G401 (cell line): ENCODE data around the gene IDS. TPM values are rescaled to one million over a fixed set of nuclear protein-coding genes. Genes with fewer than 3 reads are reported as not detected.
A peak's percentile ranks its signal among the peaks of the same experiment; 100 is the strongest.
"Not testable (repeated sequence)": the region's sequence is repeated elsewhere in the genome, so short reads cannot be mapped to it uniquely, and the experiment has no call there.

Experiments
- DNase-seq: peaks from one replicate; pipeline ENCODE4 v3.0.0-alpha.2; 2015; ENCODE audit warnings: low spot score
- in situ Hi-C: cut with HindIII; loops from 2 replicates; pipeline ENCODE4 v1.10.0; 2016; ENCODE audit warnings: low sequenced_read_pairs, mixed read lengths
- total RNA-seq: library from RNA; depleted of rRNA; stranded (reverse); fragments of >200 nt; shearing (Covaris generic); gene quantifications from 2 replicates; pipeline ENCODE4 v1.2.3, GENCODE V29; 2014

IDS gene
- total RNA-seq, 1 experiment from 2014 or later, result 12.1 TPM

DNA sequence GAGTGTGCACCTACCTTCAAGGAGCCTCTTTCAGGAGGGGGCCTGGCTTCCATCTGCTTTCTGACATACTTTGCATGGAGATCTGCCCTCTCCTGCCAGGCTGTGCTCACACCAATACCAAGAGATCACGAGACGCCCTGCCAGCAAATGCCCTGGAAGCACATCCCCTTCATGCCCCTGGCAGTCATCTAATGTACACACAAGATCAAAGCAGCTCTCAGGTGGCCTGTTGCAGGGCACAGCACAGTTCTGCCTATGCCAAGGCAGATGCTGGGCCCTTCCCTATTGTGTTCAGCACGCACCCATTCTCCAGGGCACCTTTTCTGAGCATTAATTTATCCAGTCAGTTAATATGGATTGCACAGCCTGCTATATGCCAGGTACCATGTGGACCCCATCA lies 27.8 kb upstream of the IDS start:
- in situ Hi-C loops, DNase-seq: not testable (repeated sequence)

- DNase-seq, result no peak
- in situ Hi-C loops, result no loop called here
Measured at GRCh38 chrX:149531599-149531998, 26.5 kb upstream of the IDS start.

GRCh38 chrX:149528381-149528780 lies 23.3 kb upstream of the IDS start:
- no peak for DNase-seq
- in situ Hi-C loops, result no loop called here

- in situ Hi-C loops, result no loop called here
- DNase-seq, result peak; percentile 44
Measured at GRCh38 chrX:149527705-149528104, 22.6 kb upstream of the IDS start.

- DNase-seq, in situ Hi-C loops: not testable (repeated sequence)
Measured at GRCh38 chrX:149526318-149527033, 21.4 kb upstream of the IDS start.

GRCh38 chrX:149525903-149526302 lies 20.8 kb upstream of the IDS start:
- in situ Hi-C loops, DNase-seq: not testable (repeated sequence)

- in situ Hi-C loops, result not testable (repeated sequence)
- peak; percentile 32 for DNase-seq
Measured at GRCh38 chrX:149525389-149525788, 20.3 kb upstream of the IDS start.

DNA sequence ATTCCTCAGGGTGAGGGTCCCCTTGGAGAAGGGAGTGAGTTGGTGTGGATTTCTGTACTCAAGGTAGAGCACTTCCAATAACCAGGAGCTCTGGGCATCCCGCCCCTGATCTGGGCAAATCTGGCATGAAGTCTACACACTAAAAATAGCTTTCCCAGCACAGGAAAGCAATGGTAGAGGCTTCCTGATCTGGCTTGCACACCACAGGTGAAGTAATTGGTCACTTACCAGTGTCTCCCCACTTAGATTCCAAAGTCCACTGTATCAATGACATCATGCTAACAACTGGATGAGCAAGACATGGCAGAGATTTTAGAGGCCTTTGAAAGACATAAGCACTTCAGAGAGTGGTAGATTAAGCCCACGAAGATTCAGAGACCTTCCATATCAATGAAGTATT lies 17.8 kb upstream of the IDS start:
- in situ Hi-C loops, result no loop called here
- DNase-seq, result no peak

GRCh38 chrX:149521438-149521837 lies 16.3 kb upstream of the IDS start:
- in situ Hi-C loops, result no loop called here
- DNase-seq, result no peak

DNA sequence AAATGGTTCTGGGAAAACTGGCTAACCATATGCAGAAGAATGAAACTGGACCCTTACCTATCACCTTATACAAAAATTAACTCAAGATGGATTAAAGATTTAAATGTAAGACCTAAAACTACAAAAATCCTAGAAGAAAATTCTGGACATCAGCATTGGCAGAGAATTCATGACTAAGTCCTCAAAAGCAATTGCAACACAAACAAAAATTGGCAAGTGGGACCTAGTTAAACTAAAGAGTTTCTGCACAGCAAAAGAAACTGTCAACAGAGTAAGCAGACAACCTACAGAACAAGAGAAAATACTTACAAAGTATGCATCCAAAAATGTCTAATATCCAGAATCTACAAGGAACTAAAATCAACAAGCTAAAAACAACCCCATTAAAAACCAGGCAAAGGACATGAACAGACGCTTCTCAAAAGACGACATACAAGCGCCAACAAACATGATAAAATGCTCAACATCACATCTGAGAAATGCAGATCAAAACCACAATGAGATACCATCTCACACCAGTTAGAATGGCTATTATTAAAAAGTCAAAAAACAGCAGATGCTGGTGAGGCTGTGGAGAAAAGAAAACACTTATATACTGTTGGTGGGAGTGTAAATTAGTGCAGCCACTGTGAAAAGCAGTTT lies 15.7 kb upstream of the IDS start:
- DNase-seq, in situ Hi-C loops: not testable (repeated sequence)

DNA sequence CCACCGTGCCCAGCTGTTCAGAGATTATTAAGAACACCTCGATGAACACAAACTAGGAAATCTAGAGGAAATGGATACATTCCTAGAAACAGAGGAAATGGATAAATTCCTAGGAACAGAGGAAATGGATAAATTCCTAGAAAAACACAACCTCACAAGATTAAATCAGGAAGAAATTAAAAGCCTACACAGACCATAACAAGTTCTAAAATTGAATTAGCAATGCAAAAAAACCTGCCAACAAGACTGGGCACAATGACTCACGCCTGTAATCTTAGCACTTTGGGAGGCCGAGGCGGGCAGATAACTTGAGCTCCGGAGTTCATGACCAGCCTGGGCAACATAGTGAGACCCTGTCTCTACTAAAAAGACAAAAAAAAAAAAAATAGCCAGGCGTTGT lies 13.1 kb upstream of the IDS start:
- in situ Hi-C loops, result no loop called here
- no peak for DNase-seq

DNA sequence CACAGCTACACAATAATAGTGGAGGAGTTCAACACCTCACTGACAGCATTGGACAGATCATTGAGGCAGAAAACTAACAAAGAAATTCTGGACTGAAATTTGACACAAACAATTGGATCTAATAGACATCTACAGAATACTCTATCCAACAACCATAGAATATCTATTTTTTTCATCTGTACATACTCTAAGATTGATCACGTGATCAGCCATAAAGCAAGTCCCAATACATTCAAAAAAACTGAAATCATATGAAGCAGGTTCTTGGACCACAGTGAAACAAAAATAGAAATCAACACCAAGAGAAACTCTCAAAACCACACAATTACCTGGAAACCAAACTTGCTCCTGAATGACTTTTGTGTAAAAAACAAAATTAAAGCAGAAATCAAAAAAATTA lies 12.2 kb upstream of the IDS start:
- in situ Hi-C loops, result no loop called here
- no peak for DNase-seq

- in situ Hi-C loops, result no loop called here
- DNase-seq, result no peak
Measured at GRCh38 chrX:149516604-149517003, 11.5 kb upstream of the IDS start.

DNA sequence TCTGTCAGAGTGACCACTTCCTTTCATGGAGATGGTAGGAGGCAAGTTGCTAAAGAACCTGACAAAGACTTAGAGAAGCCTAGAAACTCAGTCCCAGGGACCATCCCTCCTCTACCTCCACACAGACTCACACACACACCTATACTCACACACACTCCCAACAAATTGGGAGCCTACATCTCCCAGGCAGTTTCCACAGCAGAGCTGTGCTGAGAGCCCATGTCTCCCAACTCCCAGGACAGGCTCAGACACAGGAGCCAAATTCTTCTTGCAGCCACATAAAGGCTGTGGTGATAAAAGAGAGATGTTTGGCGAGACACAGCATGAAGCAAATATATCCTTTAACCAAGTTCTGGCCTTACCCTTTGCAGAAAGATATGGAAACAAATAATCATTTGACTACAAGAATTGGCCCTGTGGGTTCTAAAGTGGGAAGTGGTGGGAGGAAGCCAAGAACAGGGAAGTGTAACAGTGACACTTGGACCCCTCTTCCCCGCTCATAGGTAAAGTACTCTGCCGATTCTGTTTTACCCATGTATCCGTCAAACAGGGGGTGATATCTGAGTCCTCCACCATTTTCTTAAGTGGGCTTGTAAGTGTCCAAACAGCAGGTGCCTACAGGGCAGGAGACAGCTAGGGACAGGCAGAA lies 11.0 kb upstream of the IDS start:
- in situ Hi-C loops, result no loop called here
- no peak for DNase-seq

DNA sequence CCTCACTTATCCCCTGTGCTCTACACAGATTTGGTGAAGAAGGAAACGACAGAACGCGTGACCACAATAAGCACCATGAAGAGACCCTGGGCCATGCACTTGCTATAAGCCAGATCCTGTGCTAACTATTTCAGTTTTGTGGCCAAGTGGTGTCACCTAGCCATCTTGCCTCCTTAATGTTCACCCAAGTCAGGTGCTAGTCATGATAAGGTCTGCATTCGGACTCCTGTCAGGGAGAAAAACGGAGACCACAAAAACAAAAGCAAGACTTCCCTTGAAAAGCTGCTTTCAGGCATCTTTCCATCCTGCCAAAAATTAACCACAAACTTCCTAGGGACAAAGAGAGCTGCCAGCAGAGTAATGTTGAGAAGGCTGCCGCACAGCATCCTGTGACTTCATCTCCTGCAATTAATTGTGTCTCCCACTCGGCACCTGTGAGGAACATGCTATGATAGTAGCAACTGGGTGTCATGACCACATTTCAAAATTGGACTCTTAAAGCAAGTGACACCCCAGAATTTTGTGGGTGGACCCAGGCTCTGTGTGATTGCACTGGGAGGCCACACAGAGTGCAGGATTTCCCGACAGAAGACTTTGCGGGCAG lies 8.8 kb upstream of the IDS start:
- in situ Hi-C loops, result no loop called here
- DNase-seq, result no peak

GRCh38 chrX:149512225-149512885 lies 7.2 kb upstream of the IDS start:
- in situ Hi-C loops, result no loop called here
- DNase-seq, result peak; percentile 33

GRCh38 chrX:149511081-149511480 lies 6.0 kb upstream of the IDS start:
- in situ Hi-C loops, result no loop called here
- no peak for DNase-seq

- in situ Hi-C loops, result no loop called here
Measured at GRCh38 chrX:149510386-149510785, 5.3 kb upstream of the IDS start.

GRCh38 chrX:149508467-149508866 lies 3.4 kb upstream of the IDS start:
- no peak for DNase-seq
- in situ Hi-C loops, result no loop called here

More at GRCh38 chrX:149510386-149510785, 5.3 kb upstream of the IDS start:
- no peak for DNase-seq

- no peak for DNase-seq
- in situ Hi-C loops, result no loop called here
Measured at GRCh38 chrX:149506349-149506748, 1.2 kb upstream of the IDS start.
